ENCODE data around the gene MEIS1. TPM values are rescaled to one million over a fixed set of nuclear protein-coding genes. Genes with fewer than 3 reads are reported as not detected.

The MEIS1 gene
- total RNA-seq, 1 donor from 2014 or later: not detected

DNA sequence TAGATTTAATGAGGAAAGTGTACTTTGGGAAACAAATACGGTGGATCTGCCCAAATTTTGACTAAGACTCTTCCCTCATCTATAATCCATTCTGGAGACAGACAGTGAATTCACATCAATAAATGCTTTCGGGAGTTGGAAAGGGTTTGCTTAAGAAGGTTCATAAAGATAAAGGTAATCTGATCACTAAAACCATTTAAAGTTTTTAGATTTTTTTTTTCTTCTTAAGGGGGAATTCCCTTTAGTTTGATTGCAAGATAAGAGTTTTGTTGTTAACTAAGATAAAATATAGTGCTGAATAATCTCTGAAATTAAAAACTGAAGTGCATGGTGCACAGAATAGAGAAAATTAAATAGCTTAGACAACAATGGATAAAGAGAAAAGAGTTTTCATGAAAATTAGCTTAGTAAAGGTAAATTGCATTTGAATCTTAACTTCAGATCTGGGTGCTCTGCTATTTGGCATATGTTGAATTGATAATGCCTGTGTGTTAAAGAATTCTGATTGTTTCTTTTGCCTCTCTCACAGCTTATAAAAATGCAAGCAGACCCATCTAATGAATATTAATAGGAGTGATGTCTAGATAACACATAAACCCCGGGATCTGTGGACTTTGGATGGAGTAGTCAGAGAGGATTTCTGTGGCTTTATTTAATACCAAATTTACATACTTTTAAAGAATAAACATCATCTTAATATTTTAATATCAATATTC, 100.8 kb downstream of the MEIS1 start:
- H3K4me3 Mint-ChIP-seq: no peak overlapping the region
- POLR2A ChIA-PET: no interaction called here
- CTCF ChIA-PET: no interaction called here

GRCh38 chr2:66536290-66536673, 101.4 kb downstream of the MEIS1 start:
- ChIA-PET CTCF (no interaction called here), POLR2A (no interaction called here)
- DNase-seq (no peak), ATAC-seq (ENCODE audit: low read depth) (no peak)
- no peak overlapping the region for H3K4me3 Mint-ChIP-seq
- H3K9me3 Mint-ChIP-seq: no peaks in the 10 kb centered on the region
- intact Hi-C loops (cut with micrococcal nuclease): no loop called here
- TF ChIP-seq CTCF (IDR thresholded peaks at IDR 0.05): no peak
- no peaks in the 10 kb centered on the region for H3K4me1 Mint-ChIP-seq
- H3K27me3 Mint-ChIP-seq: no peaks in the 10 kb centered on the region
- no peaks in the 10 kb centered on the region for H3K36me3 Mint-ChIP-seq (ENCODE audit: low read depth)
- no peak overlapping the region for H3K27ac Mint-ChIP-seq

More for the DNA sequence above, 100.8 kb downstream of the MEIS1 start:
- Mint-ChIP-seq H3K4me1 (no peaks in the 10 kb centered on the region), H3K9me3 (no peaks in the 10 kb centered on the region), H3K27ac (no peak overlapping the region), H3K36me3 (ENCODE audit: low read depth) (no peaks in the 10 kb centered on the region), H3K27me3 (no peaks in the 10 kb centered on the region)
- TF ChIP-seq CTCF (IDR thresholded peaks at IDR 0.05): no peak
- DNase-seq: no peak
- ATAC-seq (ENCODE audit: low read depth): no peak
- intact Hi-C loops (cut with micrococcal nuclease): no loop called here

GRCh38 chr2:66536997-66537396, 102.1 kb downstream of the MEIS1 start:
- no peak overlapping the region for H3K27ac Mint-ChIP-seq
- ATAC-seq (ENCODE audit: low read depth) (no peak), DNase-seq (no peak)
- H3K4me1 Mint-ChIP-seq: no peaks in the 10 kb centered on the region
- no peak for TF ChIP-seq CTCF (IDR thresholded peaks at IDR 0.05)
- no peaks in the 10 kb centered on the region for H3K9me3 Mint-ChIP-seq
- no peaks in the 10 kb centered on the region for H3K27me3 Mint-ChIP-seq
- no peaks in the 10 kb centered on the region for H3K36me3 Mint-ChIP-seq (ENCODE audit: low read depth)
- no peak overlapping the region for H3K4me3 Mint-ChIP-seq
- intact Hi-C loops (cut with micrococcal nuclease): no loop called here
- ChIA-PET POLR2A (no interaction called here), CTCF (no interaction called here)

- no peak overlapping the region for H3K4me3 Mint-ChIP-seq
- H3K9me3 Mint-ChIP-seq: no peaks in the 10 kb centered on the region
- no peaks in the 10 kb centered on the region for H3K27me3 Mint-ChIP-seq
- H3K27ac Mint-ChIP-seq: no peak overlapping the region
- CTCF ChIA-PET: no interaction called here
- ATAC-seq (ENCODE audit: low read depth) (no peak), DNase-seq (no peak)
- no peak for TF ChIP-seq CTCF (IDR thresholded peaks at IDR 0.05)
- intact Hi-C loops (cut with micrococcal nuclease): no loop called here
- H3K4me1 Mint-ChIP-seq: no peaks in the 10 kb centered on the region
- POLR2A ChIA-PET: no interaction called here
- no peaks in the 10 kb centered on the region for H3K36me3 Mint-ChIP-seq (ENCODE audit: low read depth)
These were observed 103.4 kb downstream of the MEIS1 start for GRCh38 chr2:66538291-66538690.

DNA sequence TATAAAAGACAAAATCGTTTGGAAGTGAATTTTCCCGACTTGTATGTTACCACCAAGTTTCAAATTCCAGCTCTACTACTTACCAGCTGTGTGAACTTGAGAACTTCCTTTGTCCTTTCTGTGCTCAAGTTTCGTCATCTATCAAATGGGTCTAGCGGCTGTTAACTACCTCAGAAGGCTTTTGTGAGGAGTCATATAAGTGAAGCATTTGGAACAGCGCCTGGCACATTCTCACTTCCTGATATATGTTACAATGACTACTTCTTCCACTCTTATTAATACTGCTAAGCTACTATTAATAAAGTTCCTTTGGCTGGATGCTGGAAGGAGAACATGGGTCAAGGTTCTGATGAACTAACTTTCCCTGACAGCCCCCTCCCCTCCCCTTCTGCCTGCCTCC, 104.5 kb downstream of the MEIS1 start:
- Mint-ChIP-seq H3K9me3 (no peaks in the 10 kb centered on the region), H3K27ac (no peak overlapping the region), H3K27me3 (no peaks in the 10 kb centered on the region), H3K4me3 (no peak overlapping the region), H3K4me1 (no peaks in the 10 kb centered on the region), H3K36me3 (ENCODE audit: low read depth) (no peaks in the 10 kb centered on the region)
- no peak for TF ChIP-seq CTCF (IDR thresholded peaks at IDR 0.05)
- CTCF ChIA-PET: no interaction called here
- no peak for ATAC-seq (ENCODE audit: low read depth)
- POLR2A ChIA-PET: no interaction called here
- DNase-seq: no peak
- intact Hi-C loops (cut with micrococcal nuclease): no loop called here
